GM23338 (cell line): Measurements from ENCODE around the gene RNH1.

Source experiments
- CREB1 ChIP-seq: fragments of 250-450 bp; sonication (Bioruptor Pico); IDR thresholded peaks from 2 replicates; pipeline ENCODE4 v1.5.0; 2020; ENCODE audit warnings: low read depth, mild to moderate bottlenecking, moderate library complexity
- CTCF ChIP-seq, 2 experiments: fragments of 200-600 bp in 1 of 2; sonication (generic) in 1 of 2; conservative IDR thresholded peaks; 2 replicates each; pipeline versions ENCODE4 v1.5.1 to v1.6.1; 2016 to 2017; ENCODE audit warnings: antibody characterized with exemption in 2 of 2, low read depth in 2 of 2, mild to moderate bottlenecking in 2 of 2, moderate library complexity in 1 of 2
- EZH2 ChIP-seq: fragments of 200-600 bp; sonication (generic); IDR thresholded peaks from one replicate; pipeline ENCODE4 v1.8.0; 2017; ENCODE audit warnings: antibody characterized with exemption, mild to moderate bottlenecking, low read depth; ENCODE audit not compliant: unreplicated experiment
- EZH2phosphoT487 ChIP-seq: fragments of 200-600 bp; sonication (generic); IDR thresholded peaks from one replicate; pipeline ENCODE4 v1.8.1; 2018; ENCODE audit warnings: antibody characterized with exemption; ENCODE audit not compliant: unreplicated experiment
- JUNB ChIP-seq: IDR thresholded peaks from one replicate; pipeline ENCODE4 v1.6.1; 2016; ENCODE audit warnings: antibody characterized with exemption; ENCODE audit not compliant: unreplicated experiment
- POLR2AphosphoS5 ChIP-seq: IDR thresholded peaks from 2 replicates; pipeline ENCODE4 v1.6.1; 2016; ENCODE audit warnings: antibody characterized with exemption, low read depth
- REST ChIP-seq: IDR thresholded peaks from one replicate; pipeline ENCODE4 v1.6.1; 2018; ENCODE audit warnings: antibody characterized with exemption; ENCODE audit not compliant: unreplicated experiment
- STAT1 ChIP-seq: IDR thresholded peaks from one replicate; pipeline ENCODE4 v1.6.1; 2016; ENCODE audit warnings: antibody characterized with exemption; ENCODE audit not compliant: unreplicated experiment

GRCh38 chr11:504994-505344 is 2.1 kb downstream of the RNH1 start:
- TF ChIP-seq CTCF (conservative IDR thresholded peaks at IDR 0.05; ENCODE audit: low read depth in 2 of 2), result no peak
- TF ChIP-seq POLR2AphosphoS5, result no peak
- TF ChIP-seq REST, result no peak
- no peak for TF ChIP-seq EZH2phosphoT487
- no peak for TF ChIP-seq JUNB
- no peak for TF ChIP-seq EZH2
- TF ChIP-seq STAT1, result no peak
- no peak for TF ChIP-seq CREB1 (CRISPR knock-in tag)
